Tibial artery (tissue), 4 donors: ENCODE results near the gene CELSR3.

Experiments
- DNase-seq, 2 donors: peaks; one replicate each; pipeline ENCODE4 v3.0.0-alpha.2; 2019
- H3K27ac ChIP-seq, 2 donors: fragments of 200-600 bp; sonication (generic) in 1 of 2; 1 replicate in 1 of 2; 2 replicates in 1 of 2; pipeline ENCODE4 v1.5.1; 2018 to 2019; ENCODE audit warnings: mild to moderate bottlenecking in 1 of 2
- H3K27me3 ChIP-seq, 2 donors: fragments of 200-600 bp; sonication (generic) in 1 of 2; one replicate each; pipeline versions ENCODE4 v1.5.1 to v1.6.0; 2016 to 2019
- H3K36me3 ChIP-seq, 3 donors: fragments of 200-600 bp; sonication (generic) in 2 of 3; one replicate each; pipeline ENCODE4 v1.5.1; 2016 to 2019; ENCODE audit warnings: mild to moderate bottlenecking in 2 of 3
- H3K4me1 ChIP-seq, 4 donors: fragments of 200-600 bp; sonication (generic) in 2 of 4; 1 replicate in 3 of 4; 2 replicates in 1 of 4; pipeline ENCODE4 v1.5.1; 2016 to 2019
- H3K4me3 ChIP-seq, 2 donors: fragments of 200-600 bp; sonication (generic) in 1 of 2; 1 replicate in 1 of 2; 2 replicates in 1 of 2; pipeline ENCODE4 v1.5.1; 2018 to 2019; ENCODE audit warnings: mild to moderate bottlenecking in 2 of 2
- H3K9me3 ChIP-seq, 3 donors: fragments of 200-600 bp; sonication (generic) in 1 of 3; one replicate each; pipeline ENCODE4 v1.5.1; 2016 to 2019
- intact Hi-C: fragments of 100-400 bp; cut with DNase I; formaldehyde crosslinking; loops from one replicate; pipeline ENCODE4 v1.15.0; 2023; ENCODE audit warnings: low total_unique reads
- TF ChIP-seq, protein P1 (sequence below), 2 experiments: fragments of 200-600 bp in 1 of 2; fragments of 450-650 bp in 1 of 2; IDR thresholded peaks; one replicate each; pipeline ENCODE4 v1.5.1; 2017 to 2019; ENCODE audit warnings: antibody characterized with exemption in 2 of 2, mild to moderate bottlenecking in 1 of 2, moderate library complexity in 1 of 2

CELSR3 gene

GRCh38 chr3:48696601-48697000, 33.9 kb upstream of the CELSR3 start:
- peak overlapping the region; percentile 83 to 84 for H3K27ac ChIP-seq
- TF ChIP-seq, protein P1, sequence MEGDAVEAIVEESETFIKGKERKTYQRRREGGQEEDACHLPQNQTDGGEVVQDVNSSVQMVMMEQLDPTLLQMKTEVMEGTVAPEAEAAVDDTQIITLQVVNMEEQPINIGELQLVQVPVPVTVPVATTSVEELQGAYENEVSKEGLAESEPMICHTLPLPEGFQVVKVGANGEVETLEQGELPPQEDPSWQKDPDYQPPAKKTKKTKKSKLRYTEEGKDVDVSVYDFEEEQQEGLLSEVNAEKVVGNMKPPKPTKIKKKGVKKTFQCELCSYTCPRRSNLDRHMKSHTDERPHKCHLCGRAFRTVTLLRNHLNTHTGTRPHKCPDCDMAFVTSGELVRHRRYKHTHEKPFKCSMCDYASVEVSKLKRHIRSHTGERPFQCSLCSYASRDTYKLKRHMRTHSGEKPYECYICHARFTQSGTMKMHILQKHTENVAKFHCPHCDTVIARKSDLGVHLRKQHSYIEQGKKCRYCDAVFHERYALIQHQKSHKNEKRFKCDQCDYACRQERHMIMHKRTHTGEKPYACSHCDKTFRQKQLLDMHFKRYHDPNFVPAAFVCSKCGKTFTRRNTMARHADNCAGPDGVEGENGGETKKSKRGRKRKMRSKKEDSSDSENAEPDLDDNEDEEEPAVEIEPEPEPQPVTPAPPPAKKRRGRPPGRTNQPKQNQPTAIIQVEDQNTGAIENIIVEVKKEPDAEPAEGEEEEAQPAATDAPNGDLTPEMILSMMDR (IDR thresholded peaks at IDR 0.05), result no peak
- H3K4me3 ChIP-seq, result no peak overlapping the region
- H3K4me1 ChIP-seq, result peaks cover 5 to 53% (median 18%) of the 10 kb centered on the region in 4 donors
- intact Hi-C loops, result no loop called here
- H3K9me3 ChIP-seq, result no peaks in the 10 kb centered on the region
- peaks cover 22 to 55% (median 31%) of the 10 kb centered on the region in 3 donors for H3K36me3 ChIP-seq
- DNase-seq, result no peak
- H3K27me3 ChIP-seq, result no peaks in the 10 kb centered on the region

- intact Hi-C loops, result no loop called here
- H3K4me1 ChIP-seq, result peaks cover 5 to 53% (median 18%) of the 10 kb centered on the region in 4 donors
- TF ChIP-seq, protein P1 (IDR thresholded peaks at IDR 0.05), result no peak
- H3K4me3 ChIP-seq, result no peak overlapping the region
- no peaks in the 10 kb centered on the region for H3K9me3 ChIP-seq
- peak overlapping the region; percentile 83 to 84 for H3K27ac ChIP-seq
- no peaks in the 10 kb centered on the region for H3K27me3 ChIP-seq
- H3K36me3 ChIP-seq, result peaks cover 22 to 59% (median 36%) of the 10 kb centered on the region in 3 donors
- DNase-seq, result no peak
These were observed 33.5 kb upstream of the CELSR3 start for GRCh38 chr3:48696156-48696555.

GRCh38 chr3:48695393-48695753, 32.7 kb upstream of the CELSR3 start:
- intact Hi-C loops, result no loop called here
- Histone ChIP-seq H3K9me3 (no peaks in the 10 kb centered on the region), H3K4me1 (peaks cover 5 to 48% (median 16%) of the 10 kb centered on the region in 4 donors), H3K27ac (peak overlapping the region; percentile 83 to 84), H3K27me3 (no peaks in the 10 kb centered on the region), H3K4me3 (peak overlapping the region; percentile 48 to 50), H3K36me3 (peaks cover 30 to 67% (median 42%) of the 10 kb centered on the region in 3 donors)
- TF ChIP-seq, protein P1 (IDR thresholded peaks at IDR 0.05), result no peak
- peak; percentile 74 to 85 for DNase-seq

DNA sequence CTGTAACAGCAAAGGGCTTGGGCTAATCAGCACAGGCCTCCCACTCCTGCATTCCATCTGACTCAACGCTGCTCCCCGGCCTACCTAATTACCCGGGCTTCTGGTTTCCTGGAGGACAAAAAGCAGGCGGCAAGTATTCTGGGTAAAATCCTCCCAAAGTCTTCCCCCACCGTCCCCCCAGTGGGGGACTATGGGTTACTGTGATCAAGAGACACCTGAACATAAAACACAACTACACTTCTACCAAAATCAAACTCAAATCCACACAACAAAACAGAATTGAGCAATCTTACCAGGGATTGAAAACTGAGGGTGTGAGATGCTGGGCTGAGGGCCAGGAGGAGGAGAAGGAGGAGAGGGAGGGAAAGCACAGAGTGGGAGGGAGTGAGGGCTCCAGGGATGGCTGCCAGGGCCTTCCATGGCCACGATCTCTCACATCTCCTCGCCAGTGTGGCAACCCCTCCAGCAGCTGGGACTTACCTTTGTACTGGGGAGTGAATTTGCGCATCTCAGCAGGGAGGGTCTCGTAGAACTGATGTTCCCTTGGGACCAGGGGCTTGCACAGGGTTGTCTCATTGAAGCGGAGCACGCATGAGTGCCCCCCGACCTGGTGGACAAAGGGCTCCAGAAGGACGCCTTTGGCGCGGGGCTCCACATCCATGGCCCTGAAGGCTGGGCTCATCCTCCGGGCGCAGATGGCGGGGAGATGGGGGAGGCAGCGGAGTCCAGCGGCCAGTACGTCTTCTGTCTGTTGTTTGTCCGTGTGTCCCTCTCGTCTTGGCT, 32.1 kb upstream of the CELSR3 start:
- peak overlapping the region; percentile 48 to 50 for H3K4me3 ChIP-seq
- intact Hi-C loops, result no loop called here
- TF ChIP-seq, protein P1 (IDR thresholded peaks at IDR 0.05), result no peak
- H3K27ac ChIP-seq, result peak overlapping the region; percentile 83 to 84
- no peaks in the 10 kb centered on the region for H3K9me3 ChIP-seq
- H3K36me3 ChIP-seq, result peaks cover 32 to 72% (median 48%) of the 10 kb centered on the region in 3 donors
- H3K27me3 ChIP-seq, result no peaks in the 10 kb centered on the region
- peaks cover 5 to 44% (median 15%) of the 10 kb centered on the region in 4 donors for H3K4me1 ChIP-seq
- DNase-seq, result peak; percentile 89 to 90

- Histone ChIP-seq H3K36me3 (peaks cover 34 to 72% (median 58%) of the 10 kb centered on the region in 3 donors), H3K27ac (peak overlapping the region; percentile 83 to 84), H3K4me1 (peaks cover 5 to 37% (median 15%) of the 10 kb centered on the region in 4 donors), H3K27me3 (no peaks in the 10 kb centered on the region), H3K4me3 (peak overlapping the region; percentile 48 to 50), H3K9me3 (no peaks in the 10 kb centered on the region)
- TF ChIP-seq, protein P1 (IDR thresholded peaks at IDR 0.05), result no peak
- intact Hi-C loops, result no loop called here
- DNase-seq, result no peak
These were observed 31.1 kb upstream of the CELSR3 start for GRCh38 chr3:48693826-48694225.
